ENCODE measurements around the gene MACROD2.

DNA sequence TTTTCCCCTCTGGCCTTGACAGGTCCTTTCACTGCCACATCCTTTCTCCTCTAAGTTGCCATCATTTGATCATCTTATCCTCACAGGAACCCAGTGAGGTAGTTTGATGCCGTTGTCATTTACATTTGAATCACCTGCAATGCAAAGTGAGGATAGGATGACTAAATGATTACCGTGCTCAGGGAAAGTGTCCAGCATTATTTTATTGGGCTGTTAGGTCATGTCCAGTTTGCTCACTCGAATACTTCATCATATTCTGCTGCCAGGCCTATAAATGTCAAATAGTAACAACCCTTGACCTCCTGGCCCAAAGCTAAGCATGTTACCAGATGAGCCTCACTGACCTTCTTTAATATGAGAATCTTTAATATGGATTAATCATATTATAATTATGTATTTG is 1410.8 kb downstream of the MACROD2 start:
- TF ChIP-seq, protein P1, sequence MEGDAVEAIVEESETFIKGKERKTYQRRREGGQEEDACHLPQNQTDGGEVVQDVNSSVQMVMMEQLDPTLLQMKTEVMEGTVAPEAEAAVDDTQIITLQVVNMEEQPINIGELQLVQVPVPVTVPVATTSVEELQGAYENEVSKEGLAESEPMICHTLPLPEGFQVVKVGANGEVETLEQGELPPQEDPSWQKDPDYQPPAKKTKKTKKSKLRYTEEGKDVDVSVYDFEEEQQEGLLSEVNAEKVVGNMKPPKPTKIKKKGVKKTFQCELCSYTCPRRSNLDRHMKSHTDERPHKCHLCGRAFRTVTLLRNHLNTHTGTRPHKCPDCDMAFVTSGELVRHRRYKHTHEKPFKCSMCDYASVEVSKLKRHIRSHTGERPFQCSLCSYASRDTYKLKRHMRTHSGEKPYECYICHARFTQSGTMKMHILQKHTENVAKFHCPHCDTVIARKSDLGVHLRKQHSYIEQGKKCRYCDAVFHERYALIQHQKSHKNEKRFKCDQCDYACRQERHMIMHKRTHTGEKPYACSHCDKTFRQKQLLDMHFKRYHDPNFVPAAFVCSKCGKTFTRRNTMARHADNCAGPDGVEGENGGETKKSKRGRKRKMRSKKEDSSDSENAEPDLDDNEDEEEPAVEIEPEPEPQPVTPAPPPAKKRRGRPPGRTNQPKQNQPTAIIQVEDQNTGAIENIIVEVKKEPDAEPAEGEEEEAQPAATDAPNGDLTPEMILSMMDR (optimal IDR thresholded peaks at IDR 0.05 in 1 of 3, IDR thresholded peaks at IDR 0.05 in 1 of 3, conservative IDR thresholded peaks at IDR 0.05 in 1 of 3; ENCODE audit: extremely low read depth in 1 of 3, insufficient read depth in 2 of 3, low read length in 3 of 3) = no peak
- TF ChIP-seq EZH2 (IDR thresholded peaks at IDR 0.05; ENCODE audit: low read length) = no peak
